Measurements from ENCODE around the gene HEATR9. TPM values are rescaled to one million over a fixed set of nuclear protein-coding genes. Genes with fewer than 3 reads are reported as not detected.

Gene HEATR9, protein sequence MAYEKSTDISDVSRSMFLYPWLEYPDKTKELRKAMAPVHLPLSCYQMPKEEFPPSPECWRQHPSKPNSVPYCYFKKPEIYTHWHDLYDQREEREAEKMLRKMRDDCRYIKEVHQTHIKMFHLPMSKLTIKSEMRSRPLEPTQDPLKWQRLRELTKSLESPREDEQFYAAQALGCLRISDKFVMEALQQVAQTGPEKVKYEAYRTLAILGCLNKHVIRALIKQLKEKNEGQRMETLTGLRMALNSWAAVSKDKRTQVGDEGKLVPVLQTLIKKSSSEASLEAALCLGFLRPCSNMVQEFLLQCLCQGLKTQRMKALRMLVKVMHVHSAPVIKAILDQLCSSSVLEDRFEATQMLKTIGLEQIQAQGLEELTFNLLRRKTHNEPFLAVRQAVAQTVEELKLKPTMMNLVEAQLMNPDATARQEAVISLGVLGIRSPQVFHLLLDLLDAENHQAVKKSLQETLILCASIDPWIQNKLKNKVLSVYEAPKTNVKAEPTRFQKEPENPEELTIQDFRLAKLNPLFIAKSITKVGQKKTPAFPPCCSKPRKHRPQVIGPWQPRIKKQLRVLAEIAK
- total RNA-seq (1 to 10 TPM; 1.2 TPM), polyA plus RNA-seq (under 1 TPM in 1 of 3 donors, not detected in 2; 0.07 TPM), total RNA-seq (0 to 0.09 (median 0) reads per million in 6 experiments)

DNA sequence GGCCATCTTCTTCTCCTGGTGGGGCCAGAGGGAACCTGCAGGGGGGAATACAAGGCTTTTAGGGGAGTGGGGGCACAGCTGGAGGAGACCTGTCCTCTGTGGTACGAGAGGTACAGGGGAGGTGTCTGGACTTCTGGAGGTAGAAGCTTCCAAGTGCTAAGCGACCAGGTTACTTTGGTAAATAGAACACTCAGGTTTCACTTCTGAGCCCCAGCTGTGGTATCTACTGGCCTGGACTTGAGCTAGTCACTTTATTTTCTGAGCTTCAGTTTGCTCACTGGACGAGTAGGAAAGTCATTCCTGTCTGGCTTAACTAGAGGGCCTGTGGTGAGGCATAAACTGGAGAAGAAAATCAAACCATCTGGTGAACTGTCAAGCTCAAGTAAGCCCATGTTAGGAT is at the start of gene HEATR9:
Gene HEATR9, minus strand, starts transcription at position 155 of the 400 bp plus-strand sequence. Its CDS starts 149 bp downstream, at position 6.
- H3K27ac Mint-ChIP-seq, result peak within 1 kb of the TSS in 5 of 10 donors; percentile 1 to 65 (median 10)
- no peak for ATAC-seq
- peak within 1 kb of the TSS in 2 of 10 donors; percentile 6 to 8 for H3K4me3 Mint-ChIP-seq
- no peaks in the 10 kb centered on the region for H3K9me3 Mint-ChIP-seq
- peaks cover 0 to 2% (median 0%) of the 10 kb centered on the region in 3 donors for H3K36me3 Mint-ChIP-seq
- DNase-seq, result no peak
- POLR2A ChIA-PET, result interaction anchor here (0.6 to 1.2 kb wide), 3 partner anchors 20 to 656 kb away, joined by 3 to 4 read pairs (median 3); no protein-coding TSS in a partner anchor
- peaks cover 7 to 41% (median 35%) of the 10 kb centered on the region in 4 donors for H3K4me1 Mint-ChIP-seq
- no peaks in the 10 kb centered on the region for H3K27me3 Mint-ChIP-seq

DNA sequence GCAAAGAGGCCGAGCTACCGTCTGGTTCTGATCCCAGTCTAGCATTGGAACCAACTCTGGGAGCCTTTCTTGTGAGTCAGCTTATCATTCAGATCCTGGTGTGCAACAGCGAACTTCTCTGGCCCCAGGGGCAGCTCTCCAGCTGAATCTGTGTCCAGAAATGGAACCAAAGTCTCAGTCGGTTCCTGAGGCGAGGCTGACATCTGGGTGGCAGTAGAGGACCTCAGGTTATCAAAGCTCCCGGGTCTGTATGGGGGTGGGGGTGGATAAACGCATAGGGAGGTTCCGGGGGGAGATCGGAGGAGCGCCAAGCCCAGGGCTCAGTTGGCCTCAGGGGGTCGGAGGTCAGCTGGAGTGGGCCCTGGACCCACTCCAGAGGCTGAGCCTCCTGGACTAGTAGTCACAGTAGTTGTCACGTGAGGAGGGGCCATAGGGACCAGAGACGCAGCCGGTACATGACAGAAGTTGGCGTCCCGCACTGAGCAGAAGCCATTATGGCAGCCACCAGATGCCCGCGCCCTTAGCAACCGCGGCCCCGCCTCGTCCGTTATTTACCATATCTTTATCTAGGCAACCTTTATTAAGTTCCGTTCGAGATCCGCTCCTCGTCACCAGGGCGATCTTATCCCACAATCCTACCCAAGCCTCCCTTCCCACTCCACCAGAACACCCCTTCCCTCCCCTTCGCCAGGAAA is 49.0 kb upstream of the HEATR9 start:
- Mint-ChIP-seq H3K27me3 (no peaks in the 10 kb centered on the region), H3K27ac (no peak overlapping the region), H3K36me3 (no peaks in the 10 kb centered on the region), H3K4me3 (peak overlapping the region in 1 of 10 donors; percentile 38), H3K9me3 (no peaks in the 10 kb centered on the region), H3K4me1 (peaks cover 0 to 42% (median 8%) of the 10 kb centered on the region in 4 donors)
- no peak for ATAC-seq
- POLR2A ChIA-PET, result interaction anchor here (0.5 kb wide), 1 partner anchor 35 kb away, joined by 3 read pairs; no protein-coding TSS in a partner anchor
- no peak for DNase-seq

DNA sequence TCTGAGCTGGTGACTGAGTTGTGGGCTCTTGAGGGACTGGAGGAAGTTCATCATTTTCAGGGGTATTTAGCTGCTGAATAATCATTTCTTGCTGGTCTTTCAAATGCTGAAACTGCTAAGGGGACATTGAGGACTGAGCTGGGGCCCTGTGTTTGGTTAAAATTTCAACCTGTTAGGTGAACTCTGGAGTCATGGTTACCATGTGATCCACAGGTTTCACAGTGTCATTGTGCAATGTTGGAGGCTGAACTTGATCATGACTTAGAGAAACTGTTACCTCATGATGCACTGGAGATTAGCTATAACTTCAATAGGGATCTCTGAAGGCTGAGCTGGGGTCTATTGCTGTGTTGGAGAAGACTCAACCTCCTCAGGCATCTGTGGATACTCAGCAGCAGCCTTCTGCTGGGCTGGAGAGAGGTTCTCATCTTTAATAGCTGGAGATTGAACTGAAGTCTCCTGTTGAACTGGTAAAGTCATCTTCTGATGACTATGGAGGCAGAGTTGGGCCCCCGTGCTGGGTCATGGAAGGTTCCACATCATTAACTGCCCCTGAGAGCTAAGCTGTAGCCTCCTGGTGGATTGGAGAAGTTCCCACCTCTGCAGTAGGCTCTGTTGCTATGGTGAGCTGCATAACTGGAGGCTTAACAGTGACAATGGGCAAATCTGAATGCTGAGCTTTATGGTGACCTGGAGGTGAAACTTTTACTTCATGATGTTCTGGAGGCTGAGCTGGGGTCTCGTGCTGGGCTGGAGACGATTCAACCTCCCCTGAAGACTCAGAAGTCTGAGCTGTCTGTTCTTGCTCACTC is 46.7 kb upstream of the HEATR9 start:
- H3K27me3 Mint-ChIP-seq, result no peaks in the 10 kb centered on the region
- ATAC-seq (no peak), DNase-seq (no peak)
- POLR2A ChIA-PET, result interaction anchor here (1.6 kb wide), 1 partner anchor 19 kb away, joined by 3 read pairs; no protein-coding TSS in a partner anchor
- peaks cover 0 to 35% (median 8%) of the 10 kb centered on the region in 4 donors for H3K4me1 Mint-ChIP-seq
- no peak overlapping the region for H3K4me3 Mint-ChIP-seq
- no peaks in the 10 kb centered on the region for H3K36me3 Mint-ChIP-seq
- H3K9me3 Mint-ChIP-seq, result no peaks in the 10 kb centered on the region
- peak overlapping the region in 1 of 10 donors; percentile 22 for H3K27ac Mint-ChIP-seq

DNA sequence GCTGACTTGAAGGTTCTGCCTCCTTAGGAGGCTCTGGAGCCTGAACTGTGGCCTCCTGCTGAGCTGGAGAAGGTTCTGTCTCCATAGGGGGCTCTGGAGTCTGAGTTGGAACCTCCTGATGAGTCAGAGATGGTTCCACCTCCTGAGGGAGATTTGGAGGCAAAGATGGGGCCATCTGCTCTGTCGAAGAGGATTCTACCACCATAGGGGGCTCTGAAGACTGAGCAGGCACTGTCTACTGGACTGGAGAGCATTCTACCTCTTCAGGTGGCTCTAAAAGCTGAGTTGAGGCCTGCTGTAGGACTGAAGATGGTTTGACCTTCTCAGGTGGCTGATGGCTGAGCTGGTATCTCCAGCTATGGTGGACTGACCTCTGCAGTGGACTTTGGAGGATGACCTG is 45.7 kb upstream of the HEATR9 start:
- Mint-ChIP-seq H3K4me1 (peaks cover 0 to 33% (median 7%) of the 10 kb centered on the region in 4 donors), H3K27ac (no peak overlapping the region), H3K9me3 (no peaks in the 10 kb centered on the region), H3K27me3 (no peaks in the 10 kb centered on the region), H3K4me3 (no peak overlapping the region), H3K36me3 (no peaks in the 10 kb centered on the region)
- POLR2A ChIA-PET, result interaction anchor here (1.6 kb wide), 1 partner anchor 18 kb away, joined by 3 read pairs; no protein-coding TSS in a partner anchor
- ATAC-seq (no peak), DNase-seq (no peak)

DNA sequence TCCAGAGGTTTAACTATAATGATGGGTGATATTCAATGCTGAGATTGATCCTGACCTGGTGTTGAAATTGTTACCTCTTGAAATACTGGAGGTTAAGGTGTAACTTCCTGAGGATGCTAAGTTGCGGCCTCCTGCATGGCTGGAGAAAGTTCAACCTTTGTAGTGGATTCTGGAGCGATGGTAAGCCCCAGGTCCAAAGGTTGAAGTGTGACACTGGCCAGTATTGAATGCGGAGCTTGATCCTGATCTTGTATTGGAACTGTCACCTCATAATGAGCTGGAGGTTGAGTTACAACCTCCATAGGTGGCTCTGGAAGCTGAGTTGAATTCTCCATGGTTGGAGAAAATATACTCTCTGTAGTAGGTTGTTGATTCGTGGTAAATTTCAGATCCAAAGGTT is 44.9 kb upstream of the HEATR9 start:
- Mint-ChIP-seq H3K4me3 (no peak overlapping the region), H3K4me1 (peaks cover 0 to 30% (median 6%) of the 10 kb centered on the region in 4 donors), H3K27me3 (no peaks in the 10 kb centered on the region), H3K27ac (peak overlapping the region in 1 of 10 donors; percentile 36), H3K9me3 (no peaks in the 10 kb centered on the region), H3K36me3 (no peaks in the 10 kb centered on the region)
- DNase-seq (no peak), ATAC-seq (no peak)
- POLR2A ChIA-PET, result no interaction called here

- no peaks in the 10 kb centered on the region for H3K9me3 Mint-ChIP-seq
- H3K4me3 Mint-ChIP-seq, result no peak overlapping the region
- no peaks in the 10 kb centered on the region for H3K27me3 Mint-ChIP-seq
- ATAC-seq (no peak), DNase-seq (no peak)
- H3K4me1 Mint-ChIP-seq, result peaks cover 0 to 26% (median 3%) of the 10 kb centered on the region in 4 donors
- no peaks in the 10 kb centered on the region for H3K36me3 Mint-ChIP-seq
- H3K27ac Mint-ChIP-seq, result no peak overlapping the region
- POLR2A ChIA-PET, result no interaction called here
These were observed 44.3 kb upstream of the HEATR9 start for GRCh38 chr17:35912942-35913341.

DNA sequence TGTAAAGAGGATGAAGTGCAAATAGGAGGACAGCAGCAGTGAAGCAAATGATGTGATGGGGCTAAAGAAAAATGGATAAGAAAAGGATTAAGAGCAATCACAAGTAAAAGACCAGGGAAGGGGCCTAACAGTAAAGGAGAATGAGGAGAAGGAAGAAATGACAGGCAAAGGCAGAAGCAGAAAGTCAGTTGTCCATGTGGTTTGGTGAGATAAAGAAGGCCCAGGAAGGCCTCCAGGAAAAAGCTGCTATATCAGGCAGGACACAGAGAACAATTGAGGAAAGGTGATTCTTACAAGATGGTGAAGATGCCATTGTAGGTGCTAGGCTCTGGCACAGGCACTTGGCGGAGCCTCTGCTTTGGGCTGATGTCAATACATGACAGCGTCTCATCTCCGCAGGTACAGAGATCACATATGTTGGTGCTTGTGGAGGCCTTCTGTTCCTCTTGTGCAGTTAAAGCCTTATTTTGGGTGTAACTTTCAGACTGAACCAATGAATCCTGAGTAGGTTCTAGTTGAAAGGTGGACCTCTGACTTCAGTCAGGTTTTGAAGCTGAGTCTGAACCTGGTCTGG is 43.7 kb upstream of the HEATR9 start:
- DNase-seq (no peak), ATAC-seq (no peak)
- Mint-ChIP-seq H3K36me3 (no peaks in the 10 kb centered on the region), H3K9me3 (no peaks in the 10 kb centered on the region), H3K27ac (no peak overlapping the region), H3K27me3 (no peaks in the 10 kb centered on the region), H3K4me1 (peaks cover 0 to 26% (median 3%) of the 10 kb centered on the region in 4 donors), H3K4me3 (no peak overlapping the region)
- POLR2A ChIA-PET, result no interaction called here

- Mint-ChIP-seq H3K36me3 (no peaks in the 10 kb centered on the region), H3K4me3 (no peak overlapping the region), H3K27me3 (no peaks in the 10 kb centered on the region), H3K9me3 (no peaks in the 10 kb centered on the region), H3K27ac (no peak overlapping the region), H3K4me1 (peaks cover 0 to 14% (median 3%) of the 10 kb centered on the region in 4 donors)
- no peak for ATAC-seq
- POLR2A ChIA-PET, result interaction anchor here (1.2 kb wide), 1 partner anchor 11 kb away, joined by 3 read pairs; no protein-coding TSS in a partner anchor
- DNase-seq, result no peak
These were observed 40.7 kb upstream of the HEATR9 start for GRCh38 chr17:35909408-35909807.

GRCh38 chr17:35907691-35908090 is 39.0 kb upstream of the HEATR9 start:
- POLR2A ChIA-PET, result no interaction called here
- DNase-seq (no peak), ATAC-seq (no peak)
- Mint-ChIP-seq H3K4me3 (no peak overlapping the region), H3K36me3 (no peaks in the 10 kb centered on the region), H3K27ac (no peak overlapping the region), H3K4me1 (peaks cover 0 to 10% (median 3%) of the 10 kb centered on the region in 4 donors), H3K9me3 (no peaks in the 10 kb centered on the region), H3K27me3 (no peaks in the 10 kb centered on the region)

DNA sequence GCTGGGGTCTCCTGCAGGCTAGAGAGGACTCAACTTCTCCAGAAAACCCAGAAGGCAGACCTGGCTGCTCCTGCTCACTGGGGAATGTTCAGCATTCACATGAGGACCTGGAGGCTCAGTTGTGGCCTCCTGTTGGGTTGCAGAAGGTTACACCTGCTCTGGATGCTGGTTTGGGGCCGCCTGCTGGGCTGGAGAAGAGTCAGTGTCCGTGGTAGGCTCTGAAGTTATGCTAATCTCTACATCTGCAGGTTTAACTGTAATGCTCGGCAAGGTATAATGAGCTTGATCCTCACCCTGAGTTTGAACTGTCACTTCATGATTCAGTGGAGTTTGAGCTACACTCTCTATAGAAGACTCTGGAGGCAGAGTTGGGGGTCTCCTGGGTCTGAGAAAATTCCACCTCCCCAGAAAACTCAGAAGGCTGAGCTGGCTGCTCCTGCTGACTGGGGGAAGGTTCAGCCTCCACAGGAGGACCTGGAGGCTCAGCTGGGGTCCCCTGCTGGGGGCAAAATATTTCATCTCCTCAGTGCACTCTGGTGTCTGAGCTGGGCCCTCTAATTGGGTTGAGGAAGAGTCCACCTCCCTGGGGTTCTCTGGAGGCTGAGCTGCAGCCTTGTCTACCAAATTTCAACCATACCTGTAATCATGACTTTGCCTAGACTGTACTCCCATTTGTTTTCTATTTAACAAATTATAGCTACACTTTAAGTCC is 38.4 kb upstream of the HEATR9 start:
- Mint-ChIP-seq H3K27ac (no peak overlapping the region), H3K4me3 (no peak overlapping the region), H3K4me1 (peaks cover 0 to 12% (median 5%) of the 10 kb centered on the region in 4 donors), H3K27me3 (no peaks in the 10 kb centered on the region), H3K36me3 (no peaks in the 10 kb centered on the region), H3K9me3 (no peaks in the 10 kb centered on the region)
- no peak for DNase-seq
- ATAC-seq, result no peak
- POLR2A ChIA-PET, result no interaction called here

- Mint-ChIP-seq H3K4me1 (peaks cover 0 to 16% (median 6%) of the 10 kb centered on the region in 4 donors), H3K36me3 (no peaks in the 10 kb centered on the region), H3K27me3 (no peaks in the 10 kb centered on the region), H3K9me3 (no peaks in the 10 kb centered on the region), H3K27ac (no peak overlapping the region), H3K4me3 (no peak overlapping the region)
- no peak for ATAC-seq
- POLR2A ChIA-PET, result no interaction called here
- DNase-seq, result no peak
These were observed 37.7 kb upstream of the HEATR9 start for GRCh38 chr17:35906191-35906925.

All from naive thymus-derived CD8-positive, alpha-beta T cell (primary cell).